Rectal smooth muscle tissue (tissue), 1 donor: ENCODE measurements around the gene SEL1L2.

ENCODE experiments used
- H3K27ac ChIP-seq: one replicate; pipeline ENCODE4 v1.7.0; 2013; ENCODE audit warnings: low read depth, low read length, inconsistent platforms
- H3K27me3 ChIP-seq: one replicate; pipeline ENCODE4 v1.7.0; 2013; ENCODE audit warnings: low read length; ENCODE audit not compliant: control insufficient read depth, insufficient read depth
- H3K36me3 ChIP-seq: one replicate; pipeline ENCODE4 v1.7.0; 2013; ENCODE audit warnings: low read length; ENCODE audit not compliant: control insufficient read depth, insufficient read depth
- H3K4me1 ChIP-seq: one replicate; pipeline ENCODE4 v1.7.0; 2013; ENCODE audit warnings: low read length; ENCODE audit not compliant: control insufficient read depth, insufficient read depth
- H3K4me3 ChIP-seq: one replicate; pipeline ENCODE4 v1.7.0; 2013; ENCODE audit warnings: low read length
- H3K9ac ChIP-seq: one replicate; pipeline ENCODE4 v1.7.0; 2013; ENCODE audit warnings: low read length

Gene SEL1L2

GRCh38 chr20:13984211-13984610 is 6.2 kb downstream of the SEL1L2 start:
- H3K27ac ChIP-seq = no peak overlapping the region
- H3K27me3 ChIP-seq = no peaks in the 10 kb centered on the region
- H3K4me3 ChIP-seq = no peak overlapping the region
- no peaks in the 10 kb centered on the region for H3K36me3 ChIP-seq
- no peak overlapping the region for H3K9ac ChIP-seq
- H3K4me1 ChIP-seq = no peaks in the 10 kb centered on the region

- no peaks in the 10 kb centered on the region for H3K4me1 ChIP-seq
- no peaks in the 10 kb centered on the region for H3K36me3 ChIP-seq
- H3K27me3 ChIP-seq = no peaks in the 10 kb centered on the region
- no peak overlapping the region for H3K27ac ChIP-seq
- no peak overlapping the region for H3K4me3 ChIP-seq
- no peak overlapping the region for H3K9ac ChIP-seq
These were observed 29.9 kb downstream of the SEL1L2 start for GRCh38 chr20:13960525-13960924.

- no peaks in the 10 kb centered on the region for H3K27me3 ChIP-seq
- H3K9ac ChIP-seq = no peak overlapping the region
- no peak overlapping the region for H3K4me3 ChIP-seq
- H3K4me1 ChIP-seq = no peaks in the 10 kb centered on the region
- H3K27ac ChIP-seq = no peak overlapping the region
- no peaks in the 10 kb centered on the region for H3K36me3 ChIP-seq
These were observed 30.3 kb downstream of the SEL1L2 start for GRCh38 chr20:13960119-13960518.

GRCh38 chr20:13953227-13953626 is 37.2 kb downstream of the SEL1L2 start:
- Histone ChIP-seq H3K36me3 (no peaks in the 10 kb centered on the region), H3K27ac (no peak overlapping the region), H3K4me3 (no peak overlapping the region), H3K9ac (no peak overlapping the region), H3K4me1 (no peaks in the 10 kb centered on the region), H3K27me3 (no peaks in the 10 kb centered on the region)

- H3K4me1 ChIP-seq = no peaks in the 10 kb centered on the region
- H3K9ac ChIP-seq = no peak overlapping the region
- no peaks in the 10 kb centered on the region for H3K27me3 ChIP-seq
- H3K4me3 ChIP-seq = no peak overlapping the region
- no peaks in the 10 kb centered on the region for H3K36me3 ChIP-seq
- H3K27ac ChIP-seq = no peak overlapping the region
These were observed 42.7 kb downstream of the SEL1L2 start for GRCh38 chr20:13947719-13948118.

GRCh38 chr20:13941031-13941430 is 49.4 kb downstream of the SEL1L2 start:
- H3K27me3 ChIP-seq = no peaks in the 10 kb centered on the region
- H3K4me3 ChIP-seq = no peak overlapping the region
- no peaks in the 10 kb centered on the region for H3K4me1 ChIP-seq
- no peak overlapping the region for H3K27ac ChIP-seq
- H3K9ac ChIP-seq = no peak overlapping the region
- H3K36me3 ChIP-seq = no peaks in the 10 kb centered on the region

GRCh38 chr20:13936781-13937576 is 53.4 kb downstream of the SEL1L2 start:
- H3K27me3 ChIP-seq = no peaks in the 10 kb centered on the region
- H3K27ac ChIP-seq = no peak overlapping the region
- H3K4me3 ChIP-seq = no peak overlapping the region
- H3K9ac ChIP-seq = no peak overlapping the region
- no peaks in the 10 kb centered on the region for H3K36me3 ChIP-seq
- no peaks in the 10 kb centered on the region for H3K4me1 ChIP-seq

GRCh38 chr20:13934992-13935894 is 55.2 kb downstream of the SEL1L2 start:
- Histone ChIP-seq H3K36me3 (no peaks in the 10 kb centered on the region), H3K4me3 (no peak overlapping the region), H3K27me3 (no peaks in the 10 kb centered on the region), H3K9ac (no peak overlapping the region), H3K4me1 (no peaks in the 10 kb centered on the region), H3K27ac (no peak overlapping the region)

- no peaks in the 10 kb centered on the region for H3K4me1 ChIP-seq
- H3K36me3 ChIP-seq = no peaks in the 10 kb centered on the region
- no peak overlapping the region for H3K9ac ChIP-seq
- H3K27ac ChIP-seq = no peak overlapping the region
- H3K27me3 ChIP-seq = no peaks in the 10 kb centered on the region
- no peak overlapping the region for H3K4me3 ChIP-seq
These were observed 60.1 kb downstream of the SEL1L2 start for GRCh38 chr20:13930281-13930680.

GRCh38 chr20:13929836-13930235 is 60.6 kb downstream of the SEL1L2 start:
- H3K36me3 ChIP-seq = no peaks in the 10 kb centered on the region
- no peaks in the 10 kb centered on the region for H3K27me3 ChIP-seq
- no peak overlapping the region for H3K4me3 ChIP-seq
- H3K27ac ChIP-seq = no peak overlapping the region
- H3K9ac ChIP-seq = no peak overlapping the region
- H3K4me1 ChIP-seq = no peaks in the 10 kb centered on the region

- no peaks in the 10 kb centered on the region for H3K36me3 ChIP-seq
These were observed 61.5 kb downstream of the SEL1L2 start for GRCh38 chr20:13928901-13929300.

GRCh38 chr20:13927171-13927570 is 63.2 kb downstream of the SEL1L2 start:
- no peaks in the 10 kb centered on the region for H3K27me3 ChIP-seq
- no peak overlapping the region for H3K27ac ChIP-seq
- H3K4me1 ChIP-seq = no peaks in the 10 kb centered on the region
- no peak overlapping the region for H3K9ac ChIP-seq
- H3K36me3 ChIP-seq = no peaks in the 10 kb centered on the region
- H3K4me3 ChIP-seq = no peak overlapping the region

More at GRCh38 chr20:13928901-13929300, 61.5 kb downstream of the SEL1L2 start:
- H3K4me1 ChIP-seq = no peaks in the 10 kb centered on the region
- no peak overlapping the region for H3K27ac ChIP-seq
- H3K9ac ChIP-seq = no peak overlapping the region
- H3K4me3 ChIP-seq = no peak overlapping the region
- H3K27me3 ChIP-seq = no peaks in the 10 kb centered on the region
